GM21717 (cell line): ENCODE data around the gene HOOK2.
"Not testable (repeated sequence)": the region's sequence is repeated elsewhere in the genome, so short reads cannot be mapped to it uniquely, and the experiment has no call there.

Experiments
- ATAC-seq: cut with Tn5 transposase; IDR thresholded peaks from one replicate; pipeline ENCODE4 v1.9.1; 2021; ENCODE audit warnings: mild to moderate bottlenecking, moderate library complexity; ENCODE audit not compliant: unreplicated experiment

HOOK2 gene, protein sequence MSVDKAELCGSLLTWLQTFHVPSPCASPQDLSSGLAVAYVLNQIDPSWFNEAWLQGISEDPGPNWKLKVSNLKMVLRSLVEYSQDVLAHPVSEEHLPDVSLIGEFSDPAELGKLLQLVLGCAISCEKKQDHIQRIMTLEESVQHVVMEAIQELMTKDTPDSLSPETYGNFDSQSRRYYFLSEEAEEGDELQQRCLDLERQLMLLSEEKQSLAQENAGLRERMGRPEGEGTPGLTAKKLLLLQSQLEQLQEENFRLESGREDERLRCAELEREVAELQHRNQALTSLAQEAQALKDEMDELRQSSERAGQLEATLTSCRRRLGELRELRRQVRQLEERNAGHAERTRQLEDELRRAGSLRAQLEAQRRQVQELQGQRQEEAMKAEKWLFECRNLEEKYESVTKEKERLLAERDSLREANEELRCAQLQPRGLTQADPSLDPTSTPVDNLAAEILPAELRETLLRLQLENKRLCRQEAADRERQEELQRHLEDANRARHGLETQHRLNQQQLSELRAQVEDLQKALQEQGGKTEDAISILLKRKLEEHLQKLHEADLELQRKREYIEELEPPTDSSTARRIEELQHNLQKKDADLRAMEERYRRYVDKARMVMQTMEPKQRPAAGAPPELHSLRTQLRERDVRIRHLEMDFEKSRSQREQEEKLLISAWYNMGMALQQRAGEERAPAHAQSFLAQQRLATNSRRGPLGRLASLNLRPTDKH

DNA sequence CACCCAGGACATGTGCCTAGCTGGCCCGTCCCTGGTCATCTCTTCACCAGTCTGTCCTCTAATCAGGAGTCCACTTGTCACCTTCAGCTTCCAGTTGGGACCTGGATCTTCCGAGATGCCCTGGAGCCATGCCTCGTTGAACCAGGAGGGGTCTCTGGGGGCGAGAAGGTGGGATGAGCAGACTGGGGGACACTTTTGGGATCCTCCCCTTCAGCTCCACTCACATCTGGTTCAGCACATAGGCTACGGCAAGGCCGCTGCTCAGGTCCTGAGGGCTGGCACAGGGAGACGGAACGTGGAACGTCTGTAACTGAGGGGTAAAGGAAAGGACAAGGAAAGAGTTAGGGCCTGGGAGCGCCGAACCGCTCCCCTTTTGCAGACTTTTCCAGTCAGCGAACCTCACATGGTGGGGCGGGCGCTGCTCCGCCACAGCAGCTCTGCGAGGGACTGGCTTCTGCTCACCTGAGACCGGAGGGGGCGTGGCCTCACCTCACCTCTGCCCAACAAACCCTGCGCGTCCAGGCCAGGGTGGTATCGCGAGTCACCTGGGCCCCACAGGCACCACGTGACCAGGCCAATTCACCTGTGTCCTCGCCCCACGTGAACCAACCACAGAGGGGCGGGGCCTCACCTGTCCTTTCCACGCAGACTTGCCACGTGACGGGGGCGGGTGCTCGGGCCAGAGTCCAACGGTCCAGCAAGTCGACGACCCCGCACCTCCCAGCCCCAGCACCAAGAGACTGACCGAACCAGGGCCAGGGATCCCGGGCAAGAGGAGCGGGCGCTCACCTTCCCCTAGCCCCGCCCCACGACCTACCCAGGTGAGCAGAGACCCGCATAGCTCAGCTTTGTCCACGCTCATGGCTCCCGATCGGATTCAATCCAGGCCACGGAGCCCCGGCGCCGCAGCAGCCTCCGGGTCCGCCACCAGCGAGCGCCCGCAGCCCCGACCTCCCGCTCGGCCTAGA lies at the start of gene HOOK2:
Gene HOOK2, minus strand, starts transcription at position 965 of the 968 bp plus-strand sequence. Its CDS starts 103 bp downstream, at position 862.
- ATAC-seq = no peak

DNA sequence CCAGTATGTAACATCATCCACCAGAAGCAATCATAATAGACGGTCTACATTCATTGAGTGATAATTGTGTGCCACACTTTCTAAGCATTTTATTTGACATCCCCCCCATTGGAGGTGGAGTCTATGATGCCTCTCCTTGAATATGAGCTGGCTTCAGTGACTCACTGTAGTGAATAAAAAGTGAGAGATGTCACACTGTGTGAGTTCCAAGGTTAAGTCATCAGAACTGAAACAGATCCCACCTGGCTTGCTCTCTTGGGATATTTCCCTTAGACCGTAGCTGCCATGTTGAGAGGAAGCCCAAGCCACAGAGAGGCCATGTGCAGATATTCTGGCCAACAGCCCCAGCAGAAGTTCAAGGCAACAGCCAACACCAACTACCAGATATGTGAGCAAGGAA lies 46.4 kb upstream of the HOOK2 start:
- ATAC-seq = no peak

DNA sequence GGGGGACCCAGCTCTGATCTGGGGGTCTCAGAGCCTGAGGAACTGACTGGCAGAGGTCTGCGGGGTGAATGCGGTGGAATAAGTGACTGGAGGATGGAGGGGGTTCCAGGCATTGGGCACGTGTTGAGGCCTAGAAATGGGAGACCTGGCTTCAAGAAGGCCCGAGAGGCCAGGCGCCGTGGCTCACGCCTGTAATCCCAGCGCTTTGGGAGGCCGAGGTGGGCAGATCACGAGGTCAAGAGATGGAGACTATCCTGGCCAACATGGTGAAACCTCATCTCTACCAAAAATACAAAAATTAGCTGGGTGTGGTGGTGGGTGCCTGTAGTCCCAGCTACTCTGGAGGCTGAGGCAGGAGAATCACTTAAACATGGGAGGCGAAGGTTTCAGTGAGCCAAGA lies 42.5 kb upstream of the HOOK2 start:
- ATAC-seq = not testable (repeated sequence)

- ATAC-seq = not testable (repeated sequence)
Measured at GRCh38 chr19:12817188-12817587, 41.8 kb upstream of the HOOK2 start.

DNA sequence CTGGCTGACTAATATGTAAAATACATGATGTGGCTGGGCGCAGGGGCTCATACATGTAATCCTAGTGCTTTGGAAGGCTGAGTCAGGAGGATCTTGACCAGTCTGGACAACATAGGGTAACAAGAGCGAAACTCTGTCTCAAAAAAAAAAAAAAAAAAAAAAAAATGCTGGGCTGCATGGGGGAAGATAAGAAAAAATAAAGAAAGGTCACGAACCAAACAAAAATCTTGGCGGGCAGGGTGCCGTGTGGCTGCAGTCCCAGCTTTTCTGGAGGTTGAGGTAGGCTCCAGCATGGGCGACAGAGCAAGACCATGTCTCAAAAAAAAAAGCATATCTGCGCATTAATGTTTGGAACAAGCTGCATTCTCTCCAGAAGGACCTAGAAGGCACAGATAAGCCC lies 39.7 kb upstream of the HOOK2 start:
- ATAC-seq = no peak

GRCh38 chr19:12806242-12807081 lies 31.1 kb upstream of the HOOK2 start, which contains the start of gene RNASEH2A:
Gene RNASEH2A (plus strand): TSS chr19:12806584. CDS start chr19:12806674, 90 bp downstream.
- no peak for ATAC-seq

DNA sequence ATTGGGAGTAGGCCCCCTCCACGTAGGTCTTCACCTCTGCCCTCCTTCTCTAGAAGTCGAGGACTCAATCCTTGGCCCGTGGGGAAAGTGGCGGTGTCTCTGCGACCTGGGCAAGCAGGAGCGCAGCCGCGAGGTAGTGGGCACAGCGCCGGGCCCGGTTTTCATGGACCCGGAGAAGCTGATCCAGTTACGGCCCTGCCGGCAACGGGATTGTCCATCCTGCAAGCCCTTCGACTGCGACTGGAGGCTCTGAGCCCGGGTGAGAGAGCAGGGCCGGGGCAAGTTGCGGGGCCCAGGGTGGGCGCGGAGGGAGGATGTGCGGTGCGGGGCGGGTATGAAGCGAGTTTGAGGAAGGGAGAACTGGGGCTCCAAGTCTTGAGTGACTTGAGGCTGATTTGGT lies 28.7 kb upstream of the HOOK2 start:
- no peak for ATAC-seq

DNA sequence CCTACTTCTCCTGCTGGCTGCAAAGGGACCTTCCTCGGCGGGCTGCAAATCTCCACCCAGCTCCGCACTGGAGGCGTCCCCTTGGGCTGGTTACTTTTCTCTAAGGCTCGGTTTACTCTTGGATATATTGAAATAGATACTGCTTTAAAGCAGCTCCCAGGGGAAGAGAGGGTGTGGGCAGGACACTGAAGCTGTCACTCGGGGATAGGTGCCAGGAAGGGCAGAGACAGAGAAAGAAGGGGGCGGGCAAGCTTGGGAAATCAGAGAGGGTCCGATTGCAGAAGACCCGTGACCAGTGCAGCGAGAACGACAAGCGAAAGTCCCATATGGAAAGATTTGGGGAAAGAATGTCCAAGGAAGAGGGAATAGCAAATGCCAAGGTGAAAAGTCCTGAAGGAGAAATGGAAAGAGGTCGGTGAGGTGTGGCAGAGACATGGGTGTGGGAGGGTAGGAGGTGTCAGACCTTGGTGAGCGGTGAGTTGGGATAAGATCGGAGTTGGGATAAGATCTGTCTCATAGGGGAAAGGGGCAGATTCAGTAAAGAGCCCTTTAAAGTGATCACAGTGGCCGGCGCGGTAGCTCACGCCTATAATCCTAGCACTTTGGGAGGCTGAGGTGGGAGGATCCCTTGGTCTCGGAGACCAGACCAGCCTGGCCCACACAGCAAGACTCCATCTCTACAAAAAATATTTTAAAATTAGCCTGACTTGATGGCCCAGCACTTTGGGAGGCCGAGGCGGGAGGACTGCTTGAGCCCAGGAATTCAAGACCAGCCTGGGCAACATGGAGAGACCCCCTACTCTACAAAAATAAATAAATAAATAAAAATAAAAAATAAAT lies 27.1 kb upstream of the HOOK2 start:
- no peak for ATAC-seq

DNA sequence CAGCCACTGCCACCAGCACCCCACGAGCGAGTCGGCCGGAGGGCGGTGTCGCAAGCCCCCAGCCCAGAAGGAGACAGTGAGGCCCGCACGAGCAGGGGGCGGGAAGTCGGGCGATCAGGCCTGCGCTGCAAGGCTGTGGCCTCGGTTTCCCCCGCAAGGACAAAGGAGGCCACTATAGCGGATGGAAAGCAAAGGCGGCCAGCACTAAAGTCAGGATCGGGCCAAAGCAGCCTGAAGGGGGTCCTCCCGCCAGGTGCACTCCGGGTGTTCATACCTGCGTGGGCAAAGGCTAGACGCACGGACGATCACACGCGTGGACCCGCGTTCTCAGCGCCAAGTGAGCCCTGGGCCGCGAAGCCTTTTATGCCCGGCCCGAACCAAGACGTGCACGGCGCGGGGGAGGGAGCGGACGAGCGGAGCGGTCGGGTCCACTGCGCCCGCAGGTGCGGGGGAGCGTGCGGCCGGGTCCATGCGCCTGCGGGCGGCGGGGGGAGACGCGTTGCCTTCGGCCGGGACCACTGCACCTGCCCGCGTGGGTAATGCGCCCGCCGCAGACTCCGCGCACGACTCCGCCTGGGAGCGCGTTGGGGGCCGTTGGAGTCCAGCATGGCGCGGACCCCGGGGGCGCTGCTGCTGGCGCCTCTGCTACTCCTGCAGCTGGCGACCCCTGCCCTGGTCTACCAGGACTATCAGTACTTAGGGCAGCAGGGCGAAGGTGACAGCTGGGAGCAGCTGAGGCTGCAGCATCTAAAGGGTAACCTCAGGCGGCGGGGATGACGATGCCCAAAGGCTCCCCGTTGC lies 26.3 kb upstream of the HOOK2 start, which contains the start of the genes PRDX2 and THSD8:
Gene PRDX2, minus strand, starts transcription at position 335 of the 801 bp plus-strand sequence. CDS start 539 bp downstream, outside the sequence.
Gene THSD8, plus strand, starts transcription at position 604 of the 801 bp plus-strand sequence. Its CDS starts 3 bp downstream, at position 607.
- ATAC-seq = no peak

DNA sequence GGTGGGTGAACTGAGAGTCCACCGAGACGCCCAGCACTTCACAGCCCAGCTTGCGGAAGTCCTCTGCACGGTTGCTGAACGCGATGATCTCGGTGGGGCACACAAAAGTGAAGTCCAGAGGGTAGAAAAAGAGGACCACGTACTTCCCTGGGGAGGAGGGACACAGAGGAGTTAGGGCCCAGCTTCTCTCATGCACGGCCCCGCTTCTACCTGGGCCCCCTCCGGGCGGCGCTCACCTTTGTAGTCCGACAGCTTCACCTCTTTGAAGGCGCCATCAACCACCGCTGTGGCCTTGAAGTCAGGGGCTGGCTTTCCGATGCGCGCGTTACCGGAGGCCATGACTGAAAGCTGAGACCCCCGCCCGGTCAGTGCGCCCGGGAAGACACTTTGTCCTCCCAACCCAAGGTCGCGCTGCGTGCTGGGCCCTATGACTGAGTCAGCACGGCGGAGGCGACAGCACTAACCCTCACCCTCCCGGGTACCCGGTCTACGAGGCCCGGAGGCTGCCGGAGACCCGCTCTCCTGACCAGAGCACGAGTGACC lies 25.6 kb upstream of the HOOK2 start:
- no peak for ATAC-seq

DNA sequence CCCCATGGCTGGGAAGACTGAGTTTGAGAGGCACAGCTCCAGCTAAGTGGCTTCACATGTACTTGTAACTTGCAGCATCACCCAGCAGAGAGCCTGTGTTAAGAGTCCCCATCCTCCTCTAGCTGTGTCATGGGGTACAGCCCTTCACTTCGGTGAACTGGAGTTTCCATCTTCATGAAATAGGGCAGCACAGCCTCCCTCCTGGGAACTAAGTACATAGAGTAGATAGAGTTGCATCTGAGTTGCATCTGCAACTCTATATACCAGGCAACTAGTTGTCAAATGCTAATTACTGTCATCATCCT lies 25.1 kb upstream of the HOOK2 start:
- ATAC-seq = no peak

DNA sequence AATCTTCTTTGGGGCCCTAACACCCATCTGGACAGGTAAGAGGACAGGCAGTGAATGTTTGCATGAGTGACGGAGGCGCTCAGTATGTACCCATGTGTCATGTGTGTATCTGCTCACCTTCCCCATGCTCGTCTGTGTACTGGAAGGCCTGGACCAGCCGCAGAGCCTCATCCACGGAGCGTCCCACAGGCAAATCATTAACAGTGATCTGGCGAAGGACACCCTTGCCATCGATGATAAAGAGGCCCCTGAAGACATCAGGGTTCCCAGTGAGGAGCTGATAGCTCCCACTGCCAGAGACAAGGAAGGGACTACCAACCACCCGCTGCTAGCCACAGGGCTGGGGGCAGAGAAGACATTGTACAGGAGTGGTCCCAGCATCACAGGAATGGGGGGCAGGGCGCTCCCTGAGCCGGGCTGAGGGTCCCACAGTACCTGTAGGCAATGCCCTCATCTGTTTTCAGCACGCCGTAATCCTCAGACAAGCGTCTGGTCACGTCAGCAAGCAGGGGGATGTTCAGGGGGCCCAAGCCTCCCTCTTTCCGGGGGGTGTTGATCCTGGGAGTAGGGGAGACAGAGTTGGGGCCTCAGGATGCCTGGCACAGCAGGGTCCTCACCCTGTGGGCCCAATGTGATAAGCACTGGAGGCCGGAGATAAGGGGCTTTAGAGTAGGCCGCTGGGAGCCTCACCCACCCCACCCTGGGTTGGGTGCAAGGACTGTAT lies 24.6 kb upstream of the HOOK2 start:
- ATAC-seq = no peak

- ATAC-seq = not testable (repeated sequence)
Measured at GRCh38 chr19:12797607-12798006, 22.3 kb upstream of the HOOK2 start.

DNA sequence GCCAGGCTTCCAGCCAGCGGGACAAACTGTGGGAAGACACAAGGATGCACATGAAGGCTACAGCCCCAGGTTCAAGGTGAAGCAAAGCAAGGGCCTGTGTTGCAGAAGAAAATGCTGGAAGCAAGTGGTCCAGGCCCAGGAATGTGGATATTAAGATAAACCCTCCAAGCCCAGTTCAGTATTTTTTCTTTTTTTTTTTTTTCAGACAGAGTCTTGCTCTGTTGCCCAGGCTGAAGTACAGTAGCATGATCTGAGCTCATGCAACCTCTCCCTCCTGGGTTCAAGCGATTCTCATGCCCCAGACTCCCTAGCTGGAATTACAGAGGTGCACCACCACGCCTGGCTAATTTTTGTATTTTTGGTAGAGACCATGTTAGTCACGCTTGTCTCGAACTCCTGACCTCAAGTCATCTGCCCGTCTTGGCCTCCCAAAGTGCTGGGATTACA lies 21.8 kb upstream of the HOOK2 start:
- no peak for ATAC-seq

DNA sequence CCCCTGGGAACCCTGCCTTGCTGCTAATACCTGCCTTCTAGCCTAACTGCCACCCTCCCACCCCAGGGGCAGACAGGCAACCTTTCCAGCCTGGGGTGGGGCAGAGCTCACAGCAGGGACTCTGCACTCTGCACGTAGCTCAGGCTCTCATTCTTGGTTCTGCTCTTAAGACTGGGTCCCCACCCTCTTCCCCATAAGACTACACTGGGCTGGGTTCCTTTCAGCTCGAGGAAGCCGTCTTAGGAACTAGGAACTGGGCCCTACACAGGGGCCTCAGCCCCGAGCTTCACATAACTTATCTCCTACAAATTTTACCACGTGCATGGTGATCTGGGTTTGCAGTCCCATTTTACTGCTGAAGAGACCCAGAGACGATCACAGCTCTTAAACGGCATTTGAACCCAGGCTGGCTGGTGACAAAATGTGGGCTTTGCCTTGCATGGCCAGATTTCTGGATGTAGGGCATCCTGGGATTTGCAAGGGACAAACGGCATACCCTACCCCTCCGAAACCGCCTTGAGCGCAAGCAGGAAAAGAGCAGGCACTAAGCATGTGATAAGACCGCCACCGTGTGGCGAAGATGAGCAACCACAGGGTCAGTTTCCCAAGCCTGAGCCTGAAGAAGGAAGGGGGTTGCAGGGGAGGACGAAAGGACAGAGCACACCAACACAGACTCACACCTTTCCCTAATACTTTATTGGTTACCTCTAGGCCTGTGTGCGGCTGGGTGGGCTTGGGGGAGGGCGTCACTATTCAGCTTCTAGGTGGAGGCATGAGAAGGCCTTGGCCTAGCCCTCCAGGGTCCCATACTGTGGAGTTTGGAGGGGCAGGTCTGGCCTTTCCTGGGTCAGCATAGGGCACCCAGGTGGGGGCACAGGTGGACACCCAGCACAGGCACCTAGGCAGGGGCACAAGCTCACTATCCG lies 21.1 kb upstream of the HOOK2 start:
- no peak for ATAC-seq

DNA sequence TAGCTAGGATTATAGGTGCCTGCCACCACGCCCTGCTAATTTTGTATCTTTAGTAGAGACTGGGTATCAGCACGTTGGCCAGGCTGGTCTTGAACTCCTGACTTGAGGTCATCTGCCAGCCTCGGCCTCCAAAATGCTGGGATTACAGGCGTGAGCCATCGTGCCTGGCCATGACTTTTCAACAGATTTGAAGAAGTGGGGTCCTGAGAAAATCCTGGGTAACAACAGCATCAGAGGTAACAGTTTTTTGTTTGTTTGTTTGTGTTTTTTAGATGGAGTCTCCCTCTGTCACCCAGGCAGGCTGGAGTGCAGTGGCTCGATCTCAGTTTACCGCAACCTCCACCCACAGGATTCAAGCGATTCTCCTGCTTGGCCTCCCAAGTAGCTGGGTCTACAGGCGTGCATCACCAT lies 19.6 kb upstream of the HOOK2 start:
- no peak for ATAC-seq
